Measurements from ENCODE around the gene RPF1.

DNA sequence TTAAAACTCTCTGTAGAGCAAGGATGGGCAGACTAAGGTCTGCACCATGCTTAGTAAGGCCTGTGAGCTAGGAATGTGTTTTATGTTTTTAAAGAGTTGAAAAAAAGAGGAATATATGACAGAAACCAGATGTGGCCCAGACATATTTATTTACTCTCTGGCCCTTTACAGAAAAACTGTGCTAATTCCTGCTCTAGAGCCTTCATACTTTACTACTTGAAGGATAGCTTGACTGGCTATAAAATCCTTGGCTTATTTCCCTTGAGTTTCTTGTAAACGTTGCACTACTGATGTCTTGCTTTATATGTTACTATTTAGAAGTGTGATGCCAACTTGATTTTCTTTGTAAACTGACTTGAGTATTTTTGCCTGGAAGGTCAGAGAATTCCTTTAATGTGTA is 61.7 kb downstream of the RPF1 start:
- no peak for TF ChIP-seq ATF3 (CRISPR knock-in tag; conservative IDR thresholded peaks at IDR 0.05)
- TF ChIP-seq, protein P1, sequence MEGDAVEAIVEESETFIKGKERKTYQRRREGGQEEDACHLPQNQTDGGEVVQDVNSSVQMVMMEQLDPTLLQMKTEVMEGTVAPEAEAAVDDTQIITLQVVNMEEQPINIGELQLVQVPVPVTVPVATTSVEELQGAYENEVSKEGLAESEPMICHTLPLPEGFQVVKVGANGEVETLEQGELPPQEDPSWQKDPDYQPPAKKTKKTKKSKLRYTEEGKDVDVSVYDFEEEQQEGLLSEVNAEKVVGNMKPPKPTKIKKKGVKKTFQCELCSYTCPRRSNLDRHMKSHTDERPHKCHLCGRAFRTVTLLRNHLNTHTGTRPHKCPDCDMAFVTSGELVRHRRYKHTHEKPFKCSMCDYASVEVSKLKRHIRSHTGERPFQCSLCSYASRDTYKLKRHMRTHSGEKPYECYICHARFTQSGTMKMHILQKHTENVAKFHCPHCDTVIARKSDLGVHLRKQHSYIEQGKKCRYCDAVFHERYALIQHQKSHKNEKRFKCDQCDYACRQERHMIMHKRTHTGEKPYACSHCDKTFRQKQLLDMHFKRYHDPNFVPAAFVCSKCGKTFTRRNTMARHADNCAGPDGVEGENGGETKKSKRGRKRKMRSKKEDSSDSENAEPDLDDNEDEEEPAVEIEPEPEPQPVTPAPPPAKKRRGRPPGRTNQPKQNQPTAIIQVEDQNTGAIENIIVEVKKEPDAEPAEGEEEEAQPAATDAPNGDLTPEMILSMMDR (IDR thresholded peaks at IDR 0.05): no peak
- no peak for TF ChIP-seq SOX15 (CRISPR knock-in tag; IDR thresholded peaks at IDR 0.05)
- TF ChIP-seq MYBL2 (CRISPR knock-in tag; IDR thresholded peaks at IDR 0.05): no peak

Data from WTC11 (cell line).